NCI-H1105 treated with DMSO at 0.1 percent for 48 hours (cell line): ENCODE measurements around the gene USP28.
"Not testable (repeated sequence)": the region's sequence is repeated elsewhere in the genome, so short reads cannot be mapped to it uniquely, and the experiment has no call there.

Source experiments
- DNase-seq: peaks from one replicate; lab custom pipeline; 2025; lab: John Stamatoyannopoulos, UW

The USP28 gene

GRCh38 chr11:113835306-113835705, 40.1 kb downstream of the USP28 start:
- DNase-seq: no peak

GRCh38 chr11:113833151-113833550, 42.2 kb downstream of the USP28 start:
- DNase-seq: no peak

DNA sequence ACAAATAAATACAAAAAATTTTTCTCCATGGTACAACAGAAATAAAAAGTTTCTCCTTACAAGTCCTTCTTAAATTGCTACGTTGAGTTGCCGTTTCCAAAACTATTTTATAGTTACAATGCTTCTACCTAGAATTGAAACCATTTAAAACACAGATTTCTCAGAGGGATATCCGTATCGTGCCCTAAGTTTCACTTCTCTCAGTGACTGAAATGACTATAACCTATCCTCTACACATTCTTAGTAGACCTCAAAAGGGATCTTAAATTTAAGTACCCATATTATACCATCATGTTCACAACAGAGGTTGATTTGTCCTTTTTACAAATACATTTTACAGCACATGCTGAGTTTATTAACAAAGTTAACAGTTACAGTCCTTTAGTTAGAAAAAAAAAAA, 44.1 kb downstream of the USP28 start:
- no peak for DNase-seq

DNA sequence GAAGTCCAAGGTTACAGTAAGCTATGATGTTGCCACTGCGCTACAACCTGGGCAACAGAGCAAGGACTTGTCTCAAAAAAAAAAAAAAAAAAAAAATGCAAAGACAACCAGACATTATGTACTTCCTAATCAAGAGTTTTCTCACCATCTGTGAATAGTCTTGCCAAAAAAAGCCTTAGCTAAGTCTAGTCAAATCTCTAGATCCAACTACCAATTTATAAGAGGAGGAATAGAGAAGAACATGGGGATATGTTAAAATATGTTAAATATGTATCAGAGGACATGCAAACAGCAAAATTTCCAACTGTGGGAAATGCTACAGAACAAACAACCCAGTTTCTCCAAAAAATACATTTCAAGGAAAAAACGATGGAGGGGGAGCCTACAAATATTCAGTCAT, 45.6 kb downstream of the USP28 start:
- no peak for DNase-seq

DNA sequence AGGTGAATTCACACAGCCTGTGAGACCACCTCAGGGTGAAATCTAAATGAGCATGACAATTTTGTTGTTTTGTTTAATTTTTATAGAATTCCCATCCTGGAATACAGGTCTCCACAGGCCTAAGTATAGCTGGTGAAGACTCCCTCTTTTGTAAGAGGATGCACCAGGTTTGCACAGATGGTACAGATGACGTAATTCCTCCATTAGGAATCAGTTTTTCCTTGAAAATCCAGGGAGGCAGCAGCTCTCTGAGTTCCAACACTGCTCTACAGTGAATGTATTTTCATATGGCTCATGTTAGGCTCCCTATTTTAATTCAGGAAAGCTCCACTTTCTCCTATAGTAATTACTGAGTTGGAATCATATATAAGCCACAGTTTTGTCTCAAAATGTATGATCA, 47.2 kb downstream of the USP28 start:
- no peak for DNase-seq

- no peak for DNase-seq
Measured at GRCh38 chr11:113827477-113827876, 47.9 kb downstream of the USP28 start.

DNA sequence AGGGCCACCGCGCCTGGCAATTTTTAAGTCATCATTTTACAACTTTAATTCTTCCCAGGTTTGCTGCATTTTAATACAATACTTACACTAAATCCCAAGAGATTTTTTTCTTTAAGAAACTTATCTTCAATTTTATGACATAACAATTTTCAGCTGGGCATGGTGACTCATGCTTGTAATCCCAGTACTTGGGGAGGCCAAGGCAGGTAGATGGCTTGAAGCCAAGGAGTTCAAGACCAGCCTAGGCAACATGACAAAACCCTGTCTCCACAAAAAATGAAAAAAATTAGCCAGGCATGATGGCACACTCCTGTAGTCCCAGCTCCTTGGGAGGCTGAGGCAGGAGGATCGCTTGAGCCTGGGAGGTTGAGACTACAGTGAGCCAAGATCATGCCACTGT, 56.9 kb downstream of the USP28 start:
- DNase-seq: no peak

DNA sequence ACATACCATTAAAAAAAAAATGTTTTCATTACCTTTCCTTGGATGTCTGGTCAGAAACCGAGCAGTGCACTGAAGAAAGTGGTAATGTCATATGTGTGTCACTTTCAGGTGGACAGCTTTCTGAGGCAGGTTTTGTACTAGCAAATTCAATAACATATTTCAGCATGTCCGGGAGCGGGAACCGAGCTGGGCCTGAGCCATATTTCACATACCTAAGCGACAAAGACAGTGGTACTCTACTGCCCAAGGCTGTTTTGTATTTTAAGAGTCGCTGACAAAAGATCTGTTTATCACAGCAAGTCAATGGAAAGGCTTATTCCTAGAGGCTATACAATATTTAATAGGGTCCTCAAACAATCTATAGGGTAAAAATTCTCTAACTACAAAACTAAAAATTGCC, 57.7 kb downstream of the USP28 start:
- DNase-seq: no peak

GRCh38 chr11:113817162-113817561, 58.2 kb downstream of the USP28 start:
- DNase-seq: no peak

GRCh38 chr11:113814181-113814580, 61.2 kb downstream of the USP28 start:
- no peak for DNase-seq

GRCh38 chr11:113808931-113809330, 66.4 kb downstream of the USP28 start:
- DNase-seq: no peak

GRCh38 chr11:113806406-113806805, 69.0 kb downstream of the USP28 start:
- peak; percentile 36 for DNase-seq

GRCh38 chr11:113805640-113806039, 69.7 kb downstream of the USP28 start:
- no peak for DNase-seq

DNA sequence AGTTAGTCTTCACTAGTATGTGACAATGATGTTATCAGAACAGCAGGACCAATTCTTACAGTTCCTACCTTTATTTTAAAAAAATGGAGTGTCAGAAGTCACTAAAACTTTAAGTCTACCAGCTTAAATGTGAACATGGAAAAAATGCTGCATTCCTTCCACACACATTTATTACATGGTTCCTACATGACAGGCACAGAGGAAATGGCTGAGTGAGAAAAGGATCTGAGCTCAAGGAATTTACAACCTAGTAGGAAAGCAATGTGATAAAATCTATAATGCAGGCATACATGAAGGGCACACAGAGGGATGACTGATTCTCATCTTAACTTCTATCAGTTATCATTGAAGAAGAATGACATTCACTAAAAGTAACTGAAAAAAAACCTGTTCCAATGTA, 72.8 kb downstream of the USP28 start:
- no peak for DNase-seq

GRCh38 chr11:113796663-113797259, 78.6 kb downstream of the USP28 start:
- DNase-seq: peak; percentile 47

- no peak for DNase-seq
Measured at GRCh38 chr11:113789675-113790320, 85.6 kb downstream of the USP28 start.

DNA sequence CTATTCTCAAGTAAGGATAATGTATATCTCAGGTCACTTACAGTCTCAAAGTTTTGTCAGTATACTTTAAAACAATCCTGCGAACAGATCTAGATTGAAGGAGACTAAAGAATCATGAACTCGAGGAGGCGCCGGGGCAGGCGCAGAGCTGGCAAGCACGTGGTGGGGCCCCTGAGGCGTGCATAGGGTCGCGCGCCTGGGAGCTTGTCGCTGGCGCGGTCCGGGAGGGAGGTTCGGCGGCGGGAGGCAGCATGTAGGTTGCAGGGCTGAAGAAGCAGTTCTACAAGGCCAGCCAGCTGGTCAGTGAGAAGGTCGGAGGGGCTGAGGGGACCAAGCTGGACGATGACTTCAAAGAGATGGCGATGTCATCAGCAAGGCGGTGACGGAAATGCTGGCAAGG, 86.4 kb downstream of the USP28 start:
- DNase-seq: not testable (repeated sequence)

DNA sequence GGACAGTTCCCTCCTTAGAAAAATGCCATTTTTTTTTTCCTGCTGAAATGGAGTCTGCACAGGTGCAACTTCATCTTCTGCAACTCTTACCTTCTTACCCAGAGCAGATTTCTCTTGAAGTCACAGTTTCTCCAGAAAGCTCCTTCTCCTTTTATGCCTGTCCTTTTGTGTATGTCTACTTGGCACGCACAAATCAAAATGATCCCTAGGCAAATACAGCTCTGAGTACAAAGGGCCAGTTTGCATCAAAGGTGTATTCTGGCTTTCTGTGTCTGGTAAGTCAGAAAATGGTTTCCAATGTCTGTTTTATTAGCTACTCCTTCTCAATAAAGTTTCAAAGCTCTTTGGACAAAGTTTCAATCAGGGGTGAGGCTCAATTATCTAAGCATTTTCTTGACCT, 93.2 kb downstream of the USP28 start:
- no peak for DNase-seq

DNA sequence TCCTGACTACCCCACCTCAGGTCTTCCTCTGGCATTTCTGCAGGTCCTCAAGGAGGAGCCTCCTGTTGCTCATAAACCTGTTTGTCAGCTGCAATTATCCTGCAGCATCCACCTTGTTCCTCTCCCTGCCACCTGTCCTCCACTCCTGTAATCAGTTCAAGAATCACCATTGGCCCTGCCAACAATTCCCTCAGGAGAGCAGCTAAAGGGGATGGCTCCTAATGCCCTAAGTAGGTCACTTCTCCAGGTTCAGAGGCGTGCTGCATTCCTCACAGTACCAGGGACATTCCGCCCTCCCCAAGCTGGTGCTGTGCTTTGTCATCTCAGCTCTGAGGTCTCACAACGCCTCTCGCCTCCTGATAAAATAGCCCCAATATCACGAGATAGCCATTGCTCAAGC, 93.7 kb downstream of the USP28 start:
- DNase-seq: no peak

DNA sequence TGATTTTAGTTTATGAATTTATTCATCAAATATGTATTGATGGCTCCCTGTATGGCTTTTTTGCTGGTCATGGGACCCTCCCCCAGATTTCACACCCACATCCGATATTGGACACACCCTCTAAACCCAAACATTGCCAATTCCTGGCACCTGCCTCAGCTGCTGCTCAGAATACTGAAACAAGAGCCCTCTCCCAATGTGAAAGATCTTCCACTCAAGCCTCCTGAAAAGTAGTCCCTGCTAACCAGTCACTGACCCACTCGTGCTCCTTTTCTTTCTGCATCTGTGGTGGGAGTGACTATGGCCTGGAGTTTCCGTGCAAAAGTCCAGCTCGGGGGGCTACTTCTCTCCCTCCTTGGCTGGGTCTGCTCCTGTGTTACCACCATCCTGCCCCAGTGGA, 95.9 kb downstream of the USP28 start, which contains the start of gene CLDN25:
CLDN25 (plus strand) TSS at position 301 of the 400 bp plus-strand sequence; CDS start at position 301, 0 bp downstream.
- DNase-seq: no peak

DNA sequence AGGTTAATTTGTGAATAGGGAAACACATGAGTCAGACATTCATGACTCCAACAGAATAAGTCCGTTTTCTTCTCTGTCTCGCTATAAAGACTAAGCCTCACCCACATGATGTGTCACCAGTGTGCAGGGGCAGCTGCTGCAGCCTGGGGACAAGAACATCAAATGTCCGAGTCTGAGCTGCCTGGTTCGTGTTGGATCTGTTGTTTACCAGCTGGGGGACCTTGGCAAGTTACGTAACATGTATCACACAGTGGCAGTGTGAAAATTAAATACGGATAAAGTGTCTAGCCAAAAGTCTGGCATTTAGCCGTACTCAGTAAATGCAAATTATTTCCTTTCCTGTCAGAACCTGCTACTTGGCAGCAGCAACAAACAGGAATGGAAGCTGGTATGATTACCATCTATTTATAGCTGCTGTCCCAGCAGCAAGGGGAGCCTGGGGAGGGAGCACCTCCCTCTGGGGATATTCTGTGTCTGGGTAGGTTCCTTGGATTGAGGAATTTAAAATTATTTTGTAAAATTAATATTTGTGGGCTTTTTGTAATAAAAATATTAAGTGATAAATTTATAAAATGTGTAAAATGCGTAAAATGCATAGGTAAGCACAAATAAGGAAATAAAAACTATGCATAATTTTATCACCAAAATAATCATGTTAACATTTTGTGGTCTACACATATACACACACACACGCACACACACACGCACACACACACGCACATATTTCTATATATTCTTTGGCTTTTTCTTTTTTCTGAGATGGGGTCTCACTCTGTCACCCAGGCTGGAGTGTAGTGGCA, 97.1 kb downstream of the USP28 start:
- DNase-seq: peak; percentile 90

DNA sequence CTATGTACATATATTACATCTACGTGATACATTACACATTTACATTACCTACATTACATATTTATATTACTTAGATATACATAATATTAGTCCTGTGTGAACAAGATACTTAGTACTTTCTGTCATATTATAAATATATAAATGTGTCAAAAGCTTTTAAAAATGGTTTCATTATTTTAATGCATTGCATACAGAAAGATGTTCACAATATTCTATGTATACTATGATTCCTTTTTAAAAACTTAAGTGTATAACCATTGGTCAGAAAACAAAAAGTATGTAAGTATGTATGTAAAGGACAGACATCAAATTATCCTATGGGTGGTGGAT, 101.2 kb downstream of the USP28 start:
- DNase-seq: no peak

- DNase-seq: peak; percentile 94
Measured at GRCh38 chr11:113773416-113774173, 101.8 kb downstream of the USP28 start, which contains the start of gene ZW10. TSS of gene ZW10 (minus strand) at chr11:113773692. CDS start at chr11:113773666, 26 bp downstream.
